ENCODE results near the gene PCSK6.

PCSK6 gene

GRCh38 chr15:101498717-101499480 is 9.4 kb upstream of the PCSK6 start:
- DNase-seq, result no peak

DNA sequence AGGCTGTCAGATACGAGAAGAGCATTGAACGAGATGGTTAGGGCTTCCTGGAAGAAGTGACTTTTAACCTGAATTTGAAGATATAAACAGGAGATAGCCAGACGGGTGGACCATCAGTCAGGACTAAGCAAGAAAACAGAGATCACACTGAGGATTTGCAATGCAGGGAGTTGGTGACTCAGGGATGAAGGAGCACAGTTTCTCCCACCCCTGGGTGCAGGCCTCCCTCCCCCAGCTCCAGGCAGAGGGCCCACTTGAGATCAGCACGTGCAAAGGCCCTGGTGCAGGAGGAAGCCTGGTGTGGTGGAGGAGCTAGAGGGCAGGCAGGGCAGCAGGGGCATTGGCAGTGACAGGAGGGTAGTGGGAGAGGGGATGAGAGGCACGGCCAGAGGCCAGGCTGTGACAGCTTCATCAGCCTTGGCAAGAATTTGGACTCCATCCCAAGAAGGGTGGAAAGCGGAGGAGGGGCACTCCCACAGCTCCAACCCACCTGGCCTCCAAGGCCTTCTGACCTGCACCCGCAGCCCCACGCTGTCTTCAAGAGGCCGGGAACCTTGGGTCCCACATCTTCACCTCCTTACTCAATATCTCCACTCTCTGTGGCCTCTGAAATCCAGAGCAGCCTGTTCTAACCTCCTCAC is 8.7 kb upstream of the PCSK6 start:
- DNase-seq, result no peak

DNA sequence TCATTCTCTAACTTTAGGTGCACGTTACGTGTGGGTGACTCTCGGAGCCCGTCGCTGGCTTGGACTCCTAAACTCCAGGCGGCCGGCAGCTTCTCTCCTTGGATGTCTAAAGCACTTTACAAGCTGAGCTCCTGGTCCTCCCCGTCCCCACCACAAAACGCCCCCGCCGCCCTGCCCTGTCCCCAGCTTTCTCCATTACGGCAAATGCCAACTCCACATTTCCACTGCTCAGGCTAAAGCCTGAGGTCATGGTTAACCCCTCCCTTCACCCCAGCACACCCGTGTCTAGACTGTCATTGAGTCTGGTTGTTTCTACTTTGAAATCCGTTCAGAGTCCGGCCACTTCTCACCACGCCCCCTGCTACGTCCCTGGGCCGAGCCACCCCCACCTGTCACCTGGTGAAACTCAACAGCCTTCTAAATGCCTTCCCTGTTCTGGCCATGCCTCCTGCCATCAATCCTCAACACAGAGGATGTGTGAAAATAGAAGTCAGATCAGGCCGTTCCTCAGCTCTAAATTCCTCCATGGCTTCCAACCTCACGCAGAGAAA is 8.1 kb upstream of the PCSK6 start:
- no peak for DNase-seq

- DNase-seq, result no peak
Observed at GRCh38 chr15:101497017-101497416, 7.5 kb upstream of the PCSK6 start.

GRCh38 chr15:101496198-101496986 is 6.9 kb upstream of the PCSK6 start:
- DNase-seq, result no peak

GRCh38 chr15:101495334-101496197 is 6.1 kb upstream of the PCSK6 start:
- no peak for DNase-seq

- DNase-seq, result no peak
Observed at GRCh38 chr15:101494251-101494796, 4.8 kb upstream of the PCSK6 start.

GRCh38 chr15:101492766-101493692 is 3.5 kb upstream of the PCSK6 start:
- no peak for DNase-seq

DNA sequence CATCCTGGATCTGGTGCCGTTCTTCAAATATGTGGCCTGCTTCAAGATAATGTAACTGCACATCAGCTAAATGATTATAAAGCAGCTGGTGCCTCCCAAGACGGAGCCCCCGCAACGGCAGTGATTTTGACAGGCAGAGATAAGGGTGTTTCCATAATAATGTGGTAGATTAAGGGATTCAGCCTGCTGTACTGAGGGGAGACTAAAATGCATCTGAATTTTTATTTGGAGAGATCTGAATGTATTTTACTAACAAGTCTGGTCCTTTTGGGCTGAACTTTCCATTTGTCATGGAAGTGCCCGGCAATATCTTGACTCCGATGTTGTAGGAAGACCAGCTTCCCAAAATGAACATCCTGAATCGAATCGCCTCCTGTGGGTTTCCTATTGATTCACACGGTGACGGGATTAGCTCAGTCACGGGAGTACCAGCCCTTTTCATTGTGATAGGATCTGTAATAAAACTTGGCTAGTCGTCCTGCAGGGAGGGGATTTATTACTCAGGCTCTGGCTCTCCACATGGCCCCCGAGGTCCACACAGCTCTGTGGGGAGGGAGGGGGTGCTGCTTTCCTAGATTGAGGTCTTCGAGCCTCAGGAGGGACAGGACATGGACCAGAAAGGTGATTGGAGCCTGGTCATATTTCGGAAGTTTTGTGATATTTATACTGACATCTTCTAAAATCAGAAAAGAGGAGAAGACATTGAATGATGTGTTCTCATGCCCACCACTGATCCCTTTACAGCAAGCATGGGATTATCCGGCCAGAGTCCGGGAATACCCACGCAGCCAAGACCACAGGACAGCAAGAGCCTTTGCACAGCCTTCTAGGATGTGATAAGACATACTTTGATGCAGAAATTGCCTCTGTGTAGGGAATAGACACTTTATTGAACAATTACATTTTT is 2.5 kb upstream of the PCSK6 start:
- DNase-seq, result no peak

DNA sequence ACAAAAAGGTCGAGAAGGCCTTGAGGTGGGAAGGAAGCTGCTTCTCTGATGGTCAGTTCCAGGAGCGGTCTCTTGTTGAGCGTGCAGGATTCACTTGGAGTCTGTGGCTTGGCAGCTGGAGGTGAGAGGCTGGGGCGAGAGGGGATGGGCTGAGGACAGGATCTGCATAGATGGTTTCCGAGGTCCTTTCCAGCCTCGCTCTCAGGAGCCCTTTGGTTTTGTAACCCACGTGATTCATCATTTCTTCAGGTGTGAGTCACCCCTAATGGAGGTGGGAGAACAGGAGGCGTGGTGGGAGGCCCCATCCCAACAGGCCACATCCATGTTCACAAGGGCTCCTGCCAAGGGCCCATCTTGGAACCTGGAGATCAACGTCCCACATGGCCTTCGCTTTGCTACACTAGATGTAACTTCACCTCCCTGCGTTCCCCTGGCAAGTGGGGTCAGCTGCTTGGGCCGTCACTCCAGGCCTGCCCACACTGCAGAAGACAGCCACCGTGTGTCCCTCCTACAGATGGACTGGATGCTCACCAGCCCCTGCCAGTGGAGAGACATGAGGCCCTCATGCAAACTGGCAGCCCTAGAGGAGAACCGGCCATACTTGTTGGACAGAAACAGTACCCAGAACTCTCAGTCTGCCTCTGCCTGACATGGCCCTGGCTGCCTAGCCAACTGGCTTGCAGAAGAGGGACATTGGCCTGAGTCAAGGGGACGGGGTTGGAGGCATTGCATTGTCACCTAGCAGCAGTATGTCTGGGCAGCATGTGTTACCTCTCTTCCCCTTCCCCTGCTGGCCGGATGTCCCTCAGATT is 1.6 kb upstream of the PCSK6 start:
- DNase-seq, result no peak

GRCh38 chr15:101490408-101490891 is 943 bp upstream of the PCSK6 start:
- no peak for DNase-seq

- no peak for DNase-seq
Observed at GRCh38 chr15:101489237-101489598, 289 bp downstream of the PCSK6 start.

DNA sequence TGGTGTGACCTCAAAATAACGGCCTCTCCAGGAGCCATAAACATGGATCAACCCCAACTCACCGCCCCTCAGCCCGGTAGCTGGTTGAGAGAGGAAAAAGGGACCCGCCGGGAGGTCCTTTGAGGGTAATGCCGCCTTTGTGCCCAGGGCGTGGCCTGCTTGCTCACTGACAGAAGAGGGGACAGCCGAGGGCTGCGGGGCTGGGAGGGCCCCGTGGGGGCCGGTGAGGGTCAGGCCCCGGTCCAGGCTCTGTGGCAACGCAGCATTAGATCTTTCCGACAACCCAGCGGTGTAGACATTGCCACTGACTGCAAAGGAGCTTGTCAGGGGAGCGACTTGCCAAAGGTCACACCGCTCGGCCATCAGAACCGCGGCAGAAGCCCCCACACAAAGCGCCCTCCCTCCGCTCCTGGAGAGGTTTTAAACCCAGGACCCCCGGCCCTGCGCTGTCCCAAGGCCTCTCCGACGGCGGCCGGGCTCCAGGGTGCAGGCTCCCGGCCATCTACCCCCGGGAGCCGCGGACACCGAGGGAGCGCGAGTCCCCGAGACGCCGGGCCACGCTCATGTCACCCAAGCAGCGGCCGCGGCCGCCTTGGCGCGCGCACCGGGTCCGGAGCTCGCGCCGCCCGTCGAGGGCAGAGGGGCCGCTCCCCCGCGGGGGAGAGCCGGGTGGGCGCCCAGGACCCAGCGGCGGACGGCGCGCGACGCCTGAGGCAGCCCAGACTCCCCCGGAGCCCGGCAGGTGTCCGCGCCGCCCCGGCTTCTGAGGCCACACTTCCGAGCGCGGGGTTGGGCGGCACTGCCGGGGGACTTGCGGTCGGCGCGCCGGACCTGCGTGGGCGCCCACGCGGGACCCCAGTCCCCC is 975 bp downstream of the PCSK6 start:
- no peak for DNase-seq

DNA sequence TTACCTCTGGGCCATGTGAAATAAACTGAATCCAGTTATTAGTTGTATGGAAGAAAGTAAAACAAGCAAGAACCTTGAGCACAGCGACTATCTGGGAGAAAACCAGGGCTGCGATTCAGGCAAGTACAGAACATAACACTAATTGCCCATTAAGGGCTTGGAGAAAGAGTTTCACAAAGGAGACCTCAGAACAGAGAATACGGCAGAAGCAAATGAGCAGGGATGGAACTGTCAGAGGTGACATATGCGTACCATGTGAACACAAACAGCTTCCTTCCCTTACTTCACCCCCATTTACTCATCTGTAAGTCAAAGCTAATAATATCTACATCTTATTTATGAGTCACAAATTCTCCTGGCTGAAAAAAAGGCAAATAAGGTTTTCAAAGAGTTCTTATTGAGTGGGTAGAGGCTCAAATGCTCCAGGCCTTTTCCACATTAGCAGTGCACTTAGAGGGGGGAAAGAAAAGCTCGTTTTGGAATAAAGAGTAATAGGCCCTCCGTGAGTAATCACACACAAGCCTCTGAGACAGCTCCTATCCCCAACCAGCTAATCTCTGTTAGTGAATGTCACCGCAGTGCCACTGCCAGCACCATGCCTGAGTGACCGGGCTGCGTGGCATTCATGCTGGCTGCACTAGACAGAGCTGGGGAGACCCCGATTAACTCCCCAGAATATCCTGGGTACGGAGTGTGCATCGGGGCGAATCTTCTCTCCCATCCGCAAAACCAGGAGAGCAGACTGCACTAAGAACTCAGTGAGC is 2.6 kb downstream of the PCSK6 start:
- DNase-seq, result no peak

DNA sequence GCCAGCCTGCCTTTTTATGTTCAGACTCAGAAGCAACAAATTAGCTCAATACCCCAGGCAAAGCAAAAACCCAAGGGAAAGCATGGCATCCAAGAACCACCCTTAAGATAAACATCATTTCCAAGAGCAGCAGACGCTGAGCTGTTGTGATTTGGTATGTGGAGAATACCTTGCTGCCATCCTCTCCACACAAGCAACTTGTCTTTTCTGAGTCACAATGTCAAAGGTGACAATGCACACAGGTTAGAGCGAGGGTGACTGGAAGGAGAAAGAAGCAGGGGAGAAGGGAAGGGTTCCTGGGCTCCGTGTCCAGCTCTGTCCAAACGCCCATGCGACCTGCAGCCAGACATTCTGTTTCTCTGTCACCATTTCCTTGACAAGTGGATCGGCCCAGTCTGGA is 6.0 kb downstream of the PCSK6 start:
- no peak for DNase-seq

DNA sequence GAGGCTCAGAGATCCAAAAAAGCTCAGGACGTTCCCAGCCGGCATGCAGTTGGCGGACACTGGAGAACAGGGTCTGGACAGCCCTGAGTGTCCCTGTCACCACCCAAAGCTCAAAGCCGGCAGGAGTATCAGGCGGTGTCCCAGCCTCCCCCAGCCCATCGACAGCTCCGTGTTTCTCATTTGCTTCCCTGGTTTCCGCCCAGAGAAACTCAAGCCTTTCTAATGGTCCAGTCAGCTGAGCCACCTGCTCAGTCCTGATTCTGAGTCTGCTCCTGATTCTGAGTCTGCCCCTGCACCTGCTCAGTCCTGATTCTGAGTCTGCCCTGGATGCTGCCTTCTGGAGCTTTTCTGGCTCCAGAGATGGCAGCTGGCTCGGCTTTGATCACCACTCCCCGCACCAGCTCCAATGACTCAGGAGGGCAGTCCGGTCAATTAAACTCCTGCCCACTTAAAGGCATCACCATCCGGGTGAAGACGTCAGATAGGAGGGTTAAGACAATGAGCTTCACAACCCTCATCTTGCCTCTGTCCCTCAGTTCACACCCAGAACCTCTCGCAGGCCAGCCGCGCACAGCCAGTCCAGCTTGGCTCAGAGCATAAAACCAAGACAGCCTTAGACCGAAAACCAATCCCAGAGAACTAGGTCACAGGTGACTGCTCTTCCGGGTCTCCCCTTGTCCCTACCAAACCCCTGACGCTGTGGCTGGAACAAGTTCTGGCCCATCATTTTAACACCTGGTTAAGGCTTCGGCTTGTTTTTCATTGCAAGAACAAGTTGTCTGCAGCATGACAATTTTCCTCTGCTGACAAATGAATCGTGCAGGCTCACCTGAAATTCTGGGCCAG is 6.8 kb downstream of the PCSK6 start:
- DNase-seq, result no peak

All from stimulated activated CD4-positive, alpha-beta T cell treated with anti-CD3 and anti-CD28 coated beads, Interleukin-2, amount 100 ng/mL, for 48 hours (primary cell).